ENCODE data around the gene IGSF21.

IGSF21 gene

GRCh38 chr1:18110598-18110939 is 3.0 kb downstream of the IGSF21 start:
- Histone ChIP-seq H3K4me2 (no peak overlapping the region), H3K4me1 (ENCODE audit: low read depth, poor library complexity, severe bottlenecking) (no peaks in the 10 kb centered on the region), H3K27ac (no peak overlapping the region), H3K27me3 (ENCODE audit: insufficient read depth, low read depth) (peaks cover 7% of the 10 kb centered on the region; the same call in 1 of the 2 replicates), H2AFZ (ENCODE audit: low read depth) (no peak overlapping the region), H3K4me3 (IDR thresholded peaks at IDR 0.05; ENCODE audit: insufficient read depth, low read depth, low read length) (no peak overlapping the region), H4K20me1 (ENCODE audit: insufficient read depth) (no peaks in the 10 kb centered on the region), H3K36me3 (ENCODE audit: insufficient read depth) (no peaks in the 10 kb centered on the region), H3K79me2 (ENCODE audit: insufficient read depth, low read depth) (no peaks in the 10 kb centered on the region), H3K9ac (no peak overlapping the region)
- no peak for TF ChIP-seq CTCF (conservative IDR thresholded peaks at IDR 0.05; ENCODE audit: low read depth, low read length)

DNA sequence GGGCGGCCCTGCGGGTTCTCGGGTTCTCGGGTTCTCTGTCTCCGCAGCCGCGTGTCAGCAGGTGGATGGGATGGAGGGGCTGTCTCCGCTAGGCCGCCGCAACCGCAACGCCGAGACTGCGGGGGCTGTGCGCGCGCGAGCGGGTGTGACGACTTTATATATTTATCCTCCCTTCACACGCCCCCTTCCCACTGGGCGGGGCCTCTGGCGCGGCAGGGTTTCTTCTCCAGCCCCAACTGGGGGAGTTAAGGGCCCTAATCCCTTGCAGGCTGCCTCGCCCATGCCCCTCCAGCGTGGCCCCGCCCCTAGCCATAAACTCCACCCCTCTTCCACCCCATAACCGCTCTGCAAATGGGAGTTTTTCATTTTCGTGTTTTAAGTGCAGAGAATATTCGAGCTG is 3.4 kb downstream of the IGSF21 start:
- H2AFZ ChIP-seq (ENCODE audit: low read depth) = no peak overlapping the region
- no peaks in the 10 kb centered on the region for H3K79me2 ChIP-seq (ENCODE audit: insufficient read depth, low read depth)
- H3K4me2 ChIP-seq = no peak overlapping the region
- H3K27me3 ChIP-seq (ENCODE audit: insufficient read depth, low read depth) = peaks cover 7% of the 10 kb centered on the region; the same call in 1 of the 2 replicates
- H3K4me1 ChIP-seq (ENCODE audit: low read depth, poor library complexity, severe bottlenecking) = no peaks in the 10 kb centered on the region
- H3K9ac ChIP-seq = no peak overlapping the region
- no peaks in the 10 kb centered on the region for H3K36me3 ChIP-seq (ENCODE audit: insufficient read depth)
- no peak overlapping the region for H3K4me3 ChIP-seq (IDR thresholded peaks at IDR 0.05; ENCODE audit: insufficient read depth, low read depth, low read length)
- H3K27ac ChIP-seq = no peak overlapping the region
- no peak for TF ChIP-seq CTCF (conservative IDR thresholded peaks at IDR 0.05; ENCODE audit: low read depth, low read length)
- no peaks in the 10 kb centered on the region for H4K20me1 ChIP-seq (ENCODE audit: insufficient read depth)

DNA sequence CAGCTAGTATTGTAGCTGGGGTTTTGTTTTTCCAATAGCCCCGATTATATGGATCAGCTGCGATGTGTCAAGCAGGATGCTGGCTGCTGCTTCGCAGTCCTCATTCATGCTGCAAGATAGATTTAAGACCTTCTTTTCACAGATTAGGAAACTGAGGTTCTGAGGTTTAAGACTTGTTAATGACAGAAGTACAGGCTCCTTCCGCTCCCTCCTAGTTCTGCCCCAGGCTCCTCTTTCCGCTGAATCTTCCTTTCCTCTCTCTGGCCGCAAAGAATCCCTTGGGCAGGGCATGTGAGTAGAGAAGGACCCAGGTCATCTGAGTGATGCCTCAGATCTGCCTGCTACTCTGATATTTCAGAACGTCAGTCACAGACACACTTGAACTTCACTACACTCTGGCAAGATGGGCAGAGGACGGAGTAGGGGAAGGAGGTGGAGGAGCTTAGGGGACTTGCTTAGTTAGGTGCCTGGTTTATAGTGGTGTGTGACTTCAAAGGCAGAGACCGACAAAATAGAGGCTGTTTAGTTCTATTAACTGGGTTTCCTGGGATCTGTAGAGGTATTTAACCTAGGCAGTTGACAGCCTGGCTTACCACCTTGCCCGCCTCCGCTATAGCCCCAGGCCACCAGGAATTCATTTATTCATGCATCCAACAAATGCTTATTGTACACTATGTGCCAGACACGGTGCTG is 4.2 kb downstream of the IGSF21 start:
- Histone ChIP-seq H3K27me3 (ENCODE audit: insufficient read depth, low read depth) (peaks cover 7% of the 10 kb centered on the region; the same call in 1 of the 2 replicates), H3K27ac (no peak overlapping the region), H3K4me2 (no peak overlapping the region), H3K4me3 (IDR thresholded peaks at IDR 0.05; ENCODE audit: insufficient read depth, low read depth, low read length) (no peak overlapping the region), H3K4me1 (ENCODE audit: low read depth, poor library complexity, severe bottlenecking) (no peaks in the 10 kb centered on the region), H3K9ac (no peak overlapping the region), H3K36me3 (ENCODE audit: insufficient read depth) (no peaks in the 10 kb centered on the region), H2AFZ (ENCODE audit: low read depth) (no peak overlapping the region), H4K20me1 (ENCODE audit: insufficient read depth) (no peaks in the 10 kb centered on the region), H3K79me2 (ENCODE audit: insufficient read depth, low read depth) (no peaks in the 10 kb centered on the region)
- TF ChIP-seq CTCF (conservative IDR thresholded peaks at IDR 0.05; ENCODE audit: low read depth, low read length) = no peak

GRCh38 chr1:18112611-18113010 is 5.0 kb downstream of the IGSF21 start:
- no peak for TF ChIP-seq CTCF (conservative IDR thresholded peaks at IDR 0.05; ENCODE audit: low read depth, low read length)
- no peak overlapping the region for H3K9ac ChIP-seq

More at GRCh38 chr1:18112611-18113010, 5.0 kb downstream of the IGSF21 start:
- peaks cover 7% of the 10 kb centered on the region; the same call in 1 of the 2 replicates for H3K27me3 ChIP-seq (ENCODE audit: insufficient read depth, low read depth)
- H4K20me1 ChIP-seq (ENCODE audit: insufficient read depth) = no peaks in the 10 kb centered on the region
- H3K4me3 ChIP-seq (IDR thresholded peaks at IDR 0.05; ENCODE audit: insufficient read depth, low read depth, low read length) = no peak overlapping the region
- no peak overlapping the region for H2AFZ ChIP-seq (ENCODE audit: low read depth)
- H3K4me2 ChIP-seq = no peak overlapping the region
- no peaks in the 10 kb centered on the region for H3K36me3 ChIP-seq (ENCODE audit: insufficient read depth)
- no peaks in the 10 kb centered on the region for H3K4me1 ChIP-seq (ENCODE audit: low read depth, poor library complexity, severe bottlenecking)
- H3K27ac ChIP-seq = no peak overlapping the region
- no peaks in the 10 kb centered on the region for H3K79me2 ChIP-seq (ENCODE audit: insufficient read depth, low read depth)
